ENCODE results near the gene LIN9.

Gene LIN9

DNA sequence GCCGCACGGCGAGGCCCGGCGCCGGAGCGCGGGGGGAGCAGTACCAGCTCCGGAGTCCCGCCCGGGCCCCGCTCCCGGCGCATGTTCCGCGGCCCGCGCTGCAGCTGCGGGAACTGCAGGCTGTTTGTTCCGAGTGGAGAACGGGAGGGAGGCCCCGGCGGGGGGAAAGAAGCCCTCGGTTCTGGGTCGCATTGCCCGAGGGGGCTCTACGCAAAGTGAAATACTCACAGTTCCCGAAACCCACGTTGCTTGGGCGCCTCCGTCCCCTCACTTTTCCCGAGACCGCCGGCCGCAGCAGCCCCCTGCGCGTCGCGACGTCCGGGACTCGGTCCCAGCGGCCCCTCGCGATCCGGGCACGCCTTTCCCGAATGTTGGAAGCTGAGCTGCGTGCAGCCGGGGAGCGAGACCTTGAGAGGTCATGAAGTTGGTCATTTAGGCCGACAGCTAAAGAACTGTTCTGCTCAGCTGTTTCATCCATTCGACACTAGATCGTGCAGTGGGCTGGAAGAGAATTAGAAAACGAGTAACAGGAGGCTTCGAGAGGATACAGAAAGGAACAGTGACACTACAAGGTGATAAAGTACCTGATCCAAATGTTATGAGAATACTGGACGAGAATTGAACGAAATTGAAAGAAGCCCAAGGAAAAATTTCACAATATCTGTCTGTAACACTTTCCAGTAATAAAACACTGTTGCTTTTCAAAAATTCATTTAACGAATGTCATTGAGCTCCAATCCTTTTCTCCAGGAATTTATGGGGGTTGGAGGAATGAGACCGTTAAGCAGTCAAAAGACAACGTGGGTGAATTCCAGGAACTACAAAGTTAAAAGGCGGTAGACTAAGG lies 657 bp upstream of the LIN9 start:
- no peak for DNase-seq (ENCODE audit: low read depth, low spot score)
- H3K4me3 ChIP-seq (ENCODE audit: insufficient read length, low read depth), result peak overlapping the region; percentile 97
- TF ChIP-seq YY1 (IDR thresholded peaks at IDR 0.05; ENCODE audit: insufficient read depth, insufficient read length) (no peak), ZNF274 (IDR thresholded peaks at IDR 0.05; ENCODE audit: low read depth, low read length) (no peak), SUZ12 (IDR thresholded peaks at IDR 0.05; ENCODE audit: extremely low read depth, insufficient read depth, insufficient read length) (no peak)

DNA sequence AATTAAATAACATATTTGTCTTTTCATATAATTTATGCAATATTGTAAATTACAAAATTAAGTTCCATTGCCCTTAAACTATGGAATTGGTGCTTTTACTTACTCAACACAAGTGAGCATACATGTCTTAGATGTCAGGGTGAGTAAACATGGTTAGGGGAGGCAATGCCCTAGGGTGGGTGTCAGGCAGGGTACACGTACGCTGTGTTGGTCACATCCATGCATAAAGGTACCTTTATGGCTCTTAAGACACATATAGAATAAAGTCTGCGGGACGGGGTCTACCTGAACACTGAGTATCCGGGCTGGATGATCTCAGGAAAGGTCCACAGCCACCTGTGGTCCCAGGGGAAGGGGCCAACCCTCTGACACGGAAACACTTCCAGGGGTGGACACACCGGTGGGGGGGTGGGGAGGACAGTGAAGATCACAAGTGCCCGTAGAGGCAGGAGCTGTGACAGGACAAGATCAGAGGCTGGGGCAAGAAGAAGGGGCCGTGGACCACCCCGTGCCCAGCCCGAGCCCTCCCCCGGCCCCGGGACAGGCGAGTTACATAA lies 720 bp downstream of the LIN9 start:
- peaks cover 14% of the 10 kb centered on the region for H3K27me3 ChIP-seq (ENCODE audit: insufficient read depth, insufficient read length)
- no peaks in the 10 kb centered on the region for H3K9me3 ChIP-seq (ENCODE audit: insufficient read depth, low read length)
- peak overlapping the region; percentile 97 for H3K4me3 ChIP-seq (ENCODE audit: insufficient read length, low read depth)
- peaks cover 11% of the 10 kb centered on the region for H3K4me1 ChIP-seq (ENCODE audit: insufficient read depth, insufficient read length)
- TF ChIP-seq ZNF274 (IDR thresholded peaks at IDR 0.05; ENCODE audit: low read depth, low read length), result no peak
- DNase-seq (ENCODE audit: low read depth, low spot score), result no peak
- H3K9ac ChIP-seq (ENCODE audit: insufficient read length, low read depth), result peak overlapping the region; percentile 98
- H3K36me3 ChIP-seq (ENCODE audit: insufficient read depth, insufficient read length, low read length), result no peaks in the 10 kb centered on the region

More for the DNA sequence above, 657 bp upstream of the LIN9 start:
- Histone ChIP-seq H3K4me1 (ENCODE audit: insufficient read depth, insufficient read length) (peaks cover 9% of the 10 kb centered on the region), H3K9ac (ENCODE audit: insufficient read length, low read depth) (peak overlapping the region; percentile 98), H3K9me3 (ENCODE audit: insufficient read depth, low read length) (no peaks in the 10 kb centered on the region), H3K27me3 (ENCODE audit: insufficient read depth, insufficient read length) (peaks cover 14% of the 10 kb centered on the region), H3K36me3 (ENCODE audit: insufficient read depth, insufficient read length, low read length) (no peaks in the 10 kb centered on the region)

DNA sequence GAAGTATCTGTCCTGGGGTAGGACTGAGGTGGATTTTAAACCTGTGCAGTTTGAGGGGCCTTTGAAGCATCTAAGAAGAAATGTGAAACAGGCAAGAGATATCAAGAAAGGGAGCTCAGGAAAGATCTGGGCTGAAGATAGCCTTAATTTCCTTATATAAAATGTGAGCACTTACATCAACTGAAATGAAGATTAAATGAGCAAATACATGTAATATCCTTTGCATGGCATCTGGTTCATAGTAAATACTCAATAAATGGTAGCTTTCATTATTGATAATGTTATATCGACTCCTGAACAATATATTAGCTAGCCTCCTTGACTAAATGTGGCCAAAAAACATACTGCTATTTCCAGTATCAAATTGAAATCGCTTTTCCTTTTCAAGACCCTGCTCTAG lies 2.5 kb downstream of the LIN9 start:
- Histone ChIP-seq H3K36me3 (ENCODE audit: insufficient read depth, insufficient read length, low read length) (no peaks in the 10 kb centered on the region), H3K4me3 (ENCODE audit: insufficient read length, low read depth) (no peak overlapping the region), H3K27me3 (ENCODE audit: insufficient read depth, insufficient read length) (peaks cover 14% of the 10 kb centered on the region), H3K4me1 (ENCODE audit: insufficient read depth, insufficient read length) (peaks cover 11% of the 10 kb centered on the region), H3K9ac (ENCODE audit: insufficient read length, low read depth) (no peak overlapping the region), H3K9me3 (ENCODE audit: insufficient read depth, low read length) (no peaks in the 10 kb centered on the region)
- DNase-seq (ENCODE audit: low read depth, low spot score), result no peak
- no peak for TF ChIP-seq ZNF274 (IDR thresholded peaks at IDR 0.05; ENCODE audit: low read depth, low read length)

DNA sequence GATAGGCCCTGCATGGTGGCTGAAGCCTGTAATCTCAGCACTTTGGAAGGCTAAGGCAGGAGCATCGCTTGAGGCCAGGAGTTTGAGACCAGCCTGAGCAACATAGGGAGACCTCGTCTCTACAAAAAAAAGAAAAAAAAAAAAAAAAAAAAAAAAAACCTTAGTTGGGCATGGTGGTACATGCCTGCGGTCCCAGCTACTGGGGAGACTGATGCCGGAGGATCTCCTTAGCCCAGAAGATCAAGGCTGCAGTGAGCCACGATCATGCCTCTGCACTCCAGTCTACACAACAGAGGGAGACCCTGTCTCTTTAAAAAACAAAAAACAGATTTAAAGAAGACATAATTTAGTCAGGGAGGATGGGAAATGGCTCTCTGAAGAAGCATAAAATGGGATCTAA lies 3.8 kb downstream of the LIN9 start:
- Histone ChIP-seq H3K36me3 (ENCODE audit: insufficient read depth, insufficient read length, low read length) (peaks cover 3% of the 10 kb centered on the region), H3K27me3 (ENCODE audit: insufficient read depth, insufficient read length) (peaks cover 2% of the 10 kb centered on the region), H3K4me3 (ENCODE audit: insufficient read length, low read depth) (no peak overlapping the region), H3K9ac (ENCODE audit: insufficient read length, low read depth) (no peak overlapping the region), H3K4me1 (ENCODE audit: insufficient read depth, insufficient read length) (peaks cover 5% of the 10 kb centered on the region), H3K9me3 (ENCODE audit: insufficient read depth, low read length) (no peaks in the 10 kb centered on the region)
- DNase-seq (ENCODE audit: low read depth, low spot score), result no peak
- TF ChIP-seq YY1 (IDR thresholded peaks at IDR 0.05; ENCODE audit: insufficient read depth, insufficient read length) (no peak), ZNF274 (IDR thresholded peaks at IDR 0.05; ENCODE audit: low read depth, low read length) (no peak), SUZ12 (IDR thresholded peaks at IDR 0.05; ENCODE audit: extremely low read depth, insufficient read depth, insufficient read length) (no peak)

DNA sequence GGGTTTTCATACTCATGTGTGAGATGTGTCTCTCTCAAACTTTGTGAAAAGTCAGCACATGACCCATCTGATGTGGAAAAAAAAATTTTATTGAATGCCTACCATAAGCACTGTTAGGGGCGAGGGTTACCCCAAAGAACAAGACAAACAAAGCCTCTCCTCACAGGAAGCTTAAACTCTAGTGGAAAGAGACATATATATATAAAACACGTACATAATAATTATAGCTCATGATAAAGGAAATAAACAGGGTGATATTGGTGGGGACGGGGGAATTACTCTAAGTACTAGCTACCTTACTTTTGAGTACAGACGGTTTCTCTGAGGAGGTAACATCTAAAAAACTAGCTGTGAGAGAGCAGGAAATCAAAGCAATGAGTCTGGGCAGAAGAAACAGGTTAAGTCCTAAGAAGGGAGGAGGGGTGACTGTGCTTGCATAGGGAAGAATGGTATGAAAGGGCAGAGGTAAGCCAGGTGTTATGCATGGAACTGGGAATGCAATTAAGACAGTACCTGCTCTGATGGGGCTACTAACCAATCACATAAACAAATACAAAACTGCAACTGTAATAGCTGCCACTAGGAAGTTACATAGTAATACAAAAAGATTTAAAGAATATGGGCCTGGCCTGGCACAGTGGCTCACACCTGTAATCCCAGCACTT lies 4.5 kb downstream of the LIN9 start:
- H3K27me3 ChIP-seq (ENCODE audit: insufficient read depth, insufficient read length), result no peaks in the 10 kb centered on the region
- TF ChIP-seq SUZ12 (IDR thresholded peaks at IDR 0.05; ENCODE audit: extremely low read depth, insufficient read depth, insufficient read length) (no peak), YY1 (IDR thresholded peaks at IDR 0.05; ENCODE audit: insufficient read depth, insufficient read length) (no peak), ZNF274 (IDR thresholded peaks at IDR 0.05; ENCODE audit: low read depth, low read length) (no peak)
- DNase-seq (ENCODE audit: low read depth, low spot score), result no peak
- H3K9me3 ChIP-seq (ENCODE audit: insufficient read depth, low read length), result no peaks in the 10 kb centered on the region
- peaks cover 9% of the 10 kb centered on the region for H3K36me3 ChIP-seq (ENCODE audit: insufficient read depth, insufficient read length, low read length)
- no peak overlapping the region for H3K4me3 ChIP-seq (ENCODE audit: insufficient read length, low read depth)
- H3K4me1 ChIP-seq (ENCODE audit: insufficient read depth, insufficient read length), result peaks cover 5% of the 10 kb centered on the region
- no peak overlapping the region for H3K9ac ChIP-seq (ENCODE audit: insufficient read length, low read depth)

DNA sequence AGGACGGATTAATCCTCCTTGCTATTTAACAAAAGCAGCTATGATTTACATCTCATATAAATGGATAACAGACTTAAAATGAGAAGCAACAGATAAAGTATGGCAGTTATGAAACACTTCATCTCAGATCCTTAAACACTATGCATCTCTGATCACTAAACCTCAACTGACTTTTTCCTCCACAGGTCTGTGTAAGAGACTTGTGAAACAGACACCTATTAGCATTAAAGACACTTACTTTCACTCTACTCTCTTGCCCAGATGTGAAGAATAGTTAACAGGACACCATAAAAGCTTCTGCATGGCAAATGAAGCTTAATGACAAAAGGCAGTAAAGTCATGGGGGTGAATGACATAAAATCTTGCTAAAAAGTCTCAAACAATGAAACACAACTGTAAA lies 6.2 kb downstream of the LIN9 start:
- no peak overlapping the region for H3K4me3 ChIP-seq (ENCODE audit: insufficient read length, low read depth)
- H3K9me3 ChIP-seq (ENCODE audit: insufficient read depth, low read length), result no peaks in the 10 kb centered on the region
- H3K27me3 ChIP-seq (ENCODE audit: insufficient read depth, insufficient read length), result no peaks in the 10 kb centered on the region
- peaks cover 5% of the 10 kb centered on the region for H3K4me1 ChIP-seq (ENCODE audit: insufficient read depth, insufficient read length)
- no peak overlapping the region for H3K9ac ChIP-seq (ENCODE audit: insufficient read length, low read depth)
- DNase-seq (ENCODE audit: low read depth, low spot score), result no peak
- H3K36me3 ChIP-seq (ENCODE audit: insufficient read depth, insufficient read length, low read length), result peaks cover 19% of the 10 kb centered on the region
- TF ChIP-seq SUZ12 (IDR thresholded peaks at IDR 0.05; ENCODE audit: extremely low read depth, insufficient read depth, insufficient read length), result no peak
- TF ChIP-seq ZNF274 (IDR thresholded peaks at IDR 0.05; ENCODE audit: low read depth, low read length), result no peak
- TF ChIP-seq YY1 (IDR thresholded peaks at IDR 0.05; ENCODE audit: insufficient read depth, insufficient read length), result no peak

DNA sequence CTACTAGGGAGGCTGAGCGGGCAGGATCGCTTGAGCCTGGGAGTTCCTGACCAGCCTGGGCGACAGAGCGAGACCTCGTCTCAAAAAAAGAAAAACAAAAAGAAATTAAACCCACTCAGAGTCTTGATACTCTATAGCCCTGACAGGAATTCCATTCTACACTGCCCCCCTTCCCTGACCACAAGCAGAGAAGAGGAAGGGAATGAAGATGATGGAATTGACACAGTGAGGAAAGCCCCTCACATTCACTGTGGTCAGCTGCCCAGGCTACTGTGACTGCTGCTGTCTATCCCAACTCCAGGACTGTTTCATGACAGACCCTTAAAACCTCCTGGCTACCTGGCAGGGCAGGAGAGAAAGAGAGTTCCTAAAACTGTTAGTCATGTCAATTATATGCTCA lies 12.1 kb downstream of the LIN9 start:
- DNase-seq (ENCODE audit: low read depth, low spot score), result no peak
- Histone ChIP-seq H3K9ac (ENCODE audit: insufficient read length, low read depth) (no peak overlapping the region), H3K27me3 (ENCODE audit: insufficient read depth, insufficient read length) (no peaks in the 10 kb centered on the region), H3K36me3 (ENCODE audit: insufficient read depth, insufficient read length, low read length) (peaks cover 54% of the 10 kb centered on the region), H3K4me1 (ENCODE audit: insufficient read depth, insufficient read length) (no peaks in the 10 kb centered on the region), H3K4me3 (ENCODE audit: insufficient read length, low read depth) (no peak overlapping the region), H3K9me3 (ENCODE audit: insufficient read depth, low read length) (no peaks in the 10 kb centered on the region)
- TF ChIP-seq SUZ12 (IDR thresholded peaks at IDR 0.05; ENCODE audit: extremely low read depth, insufficient read depth, insufficient read length) (no peak), ZNF274 (IDR thresholded peaks at IDR 0.05; ENCODE audit: low read depth, low read length) (no peak), YY1 (IDR thresholded peaks at IDR 0.05; ENCODE audit: insufficient read depth, insufficient read length) (no peak)

Data from NT2/D1 (cell line).